ENCODE measurements around the gene NLRC5.

DNA sequence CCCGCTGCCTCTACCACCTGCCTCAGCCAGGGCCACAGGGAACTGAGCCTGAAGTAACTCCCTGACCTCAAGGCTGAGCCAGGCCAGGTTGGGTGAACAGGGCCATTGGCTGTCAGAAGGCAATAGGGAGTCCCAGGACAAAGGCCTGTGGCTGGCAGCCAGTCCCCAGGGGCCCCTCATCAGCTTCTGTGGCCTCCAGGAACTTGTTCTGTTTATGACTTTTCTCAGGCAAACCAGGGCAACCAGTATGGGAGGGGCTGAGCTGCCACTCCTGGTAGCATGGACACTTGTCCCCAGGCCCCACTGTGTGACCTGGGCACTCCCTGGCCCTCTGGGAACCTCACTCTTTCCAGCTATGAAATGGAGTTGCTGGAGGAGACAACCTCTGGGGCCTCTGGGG, 143.1 kb downstream of the NLRC5 start:
- TF ChIP-seq, protein P1, sequence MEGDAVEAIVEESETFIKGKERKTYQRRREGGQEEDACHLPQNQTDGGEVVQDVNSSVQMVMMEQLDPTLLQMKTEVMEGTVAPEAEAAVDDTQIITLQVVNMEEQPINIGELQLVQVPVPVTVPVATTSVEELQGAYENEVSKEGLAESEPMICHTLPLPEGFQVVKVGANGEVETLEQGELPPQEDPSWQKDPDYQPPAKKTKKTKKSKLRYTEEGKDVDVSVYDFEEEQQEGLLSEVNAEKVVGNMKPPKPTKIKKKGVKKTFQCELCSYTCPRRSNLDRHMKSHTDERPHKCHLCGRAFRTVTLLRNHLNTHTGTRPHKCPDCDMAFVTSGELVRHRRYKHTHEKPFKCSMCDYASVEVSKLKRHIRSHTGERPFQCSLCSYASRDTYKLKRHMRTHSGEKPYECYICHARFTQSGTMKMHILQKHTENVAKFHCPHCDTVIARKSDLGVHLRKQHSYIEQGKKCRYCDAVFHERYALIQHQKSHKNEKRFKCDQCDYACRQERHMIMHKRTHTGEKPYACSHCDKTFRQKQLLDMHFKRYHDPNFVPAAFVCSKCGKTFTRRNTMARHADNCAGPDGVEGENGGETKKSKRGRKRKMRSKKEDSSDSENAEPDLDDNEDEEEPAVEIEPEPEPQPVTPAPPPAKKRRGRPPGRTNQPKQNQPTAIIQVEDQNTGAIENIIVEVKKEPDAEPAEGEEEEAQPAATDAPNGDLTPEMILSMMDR (IDR thresholded peaks at IDR 0.05; ENCODE audit: low read depth, low read length, poor library complexity, severe bottlenecking) = no peak
- no peak for TF ChIP-seq EZH2phosphoT487 (IDR thresholded peaks at IDR 0.05; ENCODE audit: borderline replicate concordance, low read length)

All from DOHH2 (cell line).